ENCODE data around the gene DGLUCY.
"Not testable (repeated sequence)": the region's sequence is repeated elsewhere in the genome, so short reads cannot be mapped to it uniquely, and the experiment has no call there.

Gene DGLUCY

DNA sequence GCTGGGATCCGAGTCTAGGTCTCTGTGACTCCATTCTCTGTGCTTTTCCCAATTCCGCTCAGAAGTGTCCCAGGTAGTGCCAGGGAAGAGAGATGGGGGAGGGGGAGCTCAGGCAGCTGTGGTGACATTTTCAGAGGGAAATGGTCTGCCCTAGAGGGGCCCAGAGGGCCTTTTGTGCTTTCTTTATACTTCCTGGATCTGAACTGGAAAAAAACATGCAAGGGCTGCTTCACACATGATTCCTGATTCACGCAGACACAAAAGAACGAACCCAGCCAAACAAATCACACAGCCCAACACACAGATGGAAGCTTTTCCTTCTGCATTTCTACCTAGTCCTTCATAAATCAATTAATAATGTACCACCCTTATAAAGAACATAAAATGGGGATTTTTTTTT is 104.1 kb downstream of the DGLUCY start:
- no peak for DNase-seq

DNA sequence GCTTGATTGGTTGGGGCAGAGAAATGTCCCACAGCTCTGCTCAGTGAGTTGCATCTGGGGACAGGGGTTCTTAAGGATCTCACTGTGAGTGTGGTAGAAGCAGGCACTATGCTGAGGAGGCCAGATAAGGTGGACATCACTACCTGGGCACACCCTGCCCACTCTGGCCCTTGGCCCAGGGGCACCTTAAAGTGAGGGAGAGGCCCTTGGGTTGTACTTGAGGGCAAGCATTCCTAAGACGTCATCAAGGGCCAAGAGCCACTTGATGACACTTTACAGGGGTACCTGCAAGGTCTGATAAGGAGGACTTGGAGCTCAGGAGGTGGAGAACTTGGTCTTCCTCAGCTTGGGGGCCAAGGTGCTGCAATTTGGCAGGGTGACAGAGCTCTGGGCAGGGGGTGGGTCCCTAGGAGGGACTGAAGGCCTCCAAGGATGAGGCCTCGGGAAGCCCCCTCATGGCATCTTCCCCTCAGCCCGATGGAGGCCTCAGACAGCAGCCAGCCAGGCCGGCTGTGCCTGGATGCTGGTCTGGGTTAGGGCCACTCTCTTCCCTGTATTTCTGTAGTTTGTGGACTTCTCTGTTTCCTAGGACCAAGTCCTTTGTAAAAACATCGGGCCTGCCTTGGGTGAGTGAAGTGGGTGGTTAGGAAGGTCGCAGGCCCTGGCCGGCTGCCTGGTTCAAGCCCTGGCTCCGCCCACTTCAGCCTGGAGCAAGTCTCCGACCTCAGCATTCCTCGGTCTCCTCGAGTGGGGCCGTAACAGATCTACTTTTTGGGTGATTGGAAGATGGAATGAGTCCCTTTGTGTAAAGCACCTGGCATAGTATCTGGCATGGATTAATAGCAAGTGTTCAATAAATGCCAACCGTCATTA is 105.9 kb downstream of the DGLUCY start:
- DNase-seq, result no peak

DNA sequence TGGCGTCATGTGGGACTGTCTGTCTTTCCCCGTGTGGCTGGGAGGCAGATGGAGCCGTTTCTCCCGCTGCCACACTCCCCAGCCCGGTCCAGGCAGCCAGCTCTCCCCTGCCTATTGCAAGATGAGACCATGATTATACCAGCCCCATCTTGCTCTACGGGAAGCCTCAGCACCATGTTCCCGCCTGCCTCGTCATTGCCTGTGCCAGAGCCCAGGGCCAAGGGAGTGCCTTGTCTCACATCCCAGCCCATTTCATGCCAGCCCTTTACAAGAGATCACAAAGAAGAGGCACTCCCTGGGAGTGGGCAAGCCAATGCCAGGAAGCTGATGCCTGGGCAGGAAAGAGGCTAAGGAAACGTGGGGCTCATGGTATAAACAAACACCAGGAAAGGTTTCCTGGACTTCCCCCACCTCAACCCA is 106.7 kb downstream of the DGLUCY start:
- no peak for DNase-seq

DNA sequence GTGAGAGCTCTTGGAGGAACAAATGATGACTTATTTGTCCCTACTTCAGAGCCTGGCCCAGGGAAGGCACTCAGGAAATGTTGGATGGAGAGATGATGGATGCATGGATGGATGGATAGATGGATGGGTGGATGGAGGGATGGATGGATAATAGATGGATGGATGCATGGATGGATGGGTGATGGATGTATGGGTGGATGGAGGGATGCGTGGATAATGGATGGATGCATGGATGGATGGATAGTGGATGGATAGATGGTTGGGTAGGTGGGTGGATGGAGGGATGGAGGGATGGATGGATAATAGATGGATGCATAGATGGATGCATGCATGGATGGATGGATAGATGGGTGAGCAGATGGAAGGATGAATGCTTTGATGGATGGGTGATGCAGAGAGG is 107.4 kb downstream of the DGLUCY start:
- no peak for DNase-seq

DNA sequence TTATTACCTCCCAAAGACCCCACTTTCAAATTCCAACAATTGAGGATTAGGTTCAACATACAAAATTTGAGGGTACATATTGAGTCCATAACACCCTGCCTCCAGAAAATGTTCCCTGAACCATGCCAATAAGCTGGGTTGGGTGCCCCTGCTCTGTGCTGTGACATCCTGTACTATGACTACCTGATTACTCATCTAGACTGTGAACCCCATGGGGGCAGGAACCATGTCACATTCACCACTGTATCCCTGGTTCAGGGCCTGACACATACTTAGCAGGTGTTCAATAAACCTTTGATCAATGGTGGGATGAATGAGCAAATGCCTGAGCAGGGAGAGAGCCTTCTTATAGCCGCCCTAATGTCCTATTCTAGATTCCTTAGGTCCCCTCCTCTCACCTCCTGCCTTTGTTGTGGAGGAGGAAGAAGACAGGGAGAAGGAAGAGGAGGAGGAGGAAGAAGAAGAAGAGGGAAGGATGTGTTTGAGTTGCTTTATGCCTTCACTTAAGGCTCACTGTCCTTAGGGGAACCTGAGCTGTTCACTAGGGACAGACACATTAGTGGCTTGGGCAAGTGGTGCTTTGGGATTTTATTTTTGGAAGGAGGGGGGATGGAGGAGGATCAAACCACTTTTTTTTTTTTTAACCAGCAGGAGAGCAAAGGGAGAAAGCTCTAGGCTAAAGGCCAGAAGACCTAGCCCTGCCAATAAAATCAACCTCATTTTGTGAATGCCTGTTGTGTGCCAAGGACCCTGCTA is 109.3 kb downstream of the DGLUCY start:
- DNase-seq, result no peak

DNA sequence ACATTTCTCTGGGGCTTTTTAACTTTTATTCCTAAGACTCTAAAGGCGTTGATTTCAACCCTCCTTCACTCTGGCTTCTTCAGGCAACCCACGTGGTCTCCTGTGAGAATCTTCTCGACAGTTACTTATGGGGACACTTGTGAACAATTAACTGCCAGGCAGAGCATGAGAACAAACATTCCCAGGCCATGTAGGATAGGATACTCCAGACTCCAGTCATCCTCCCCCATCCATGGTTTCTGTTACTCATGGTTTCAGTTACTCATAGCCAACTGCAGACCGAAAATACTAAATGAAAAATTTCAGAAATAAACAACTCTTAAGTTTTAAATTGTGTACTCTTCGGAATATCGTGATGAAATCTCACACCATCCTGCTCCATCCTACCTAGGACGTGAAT is 111.2 kb downstream of the DGLUCY start:
- DNase-seq, result no peak

DNA sequence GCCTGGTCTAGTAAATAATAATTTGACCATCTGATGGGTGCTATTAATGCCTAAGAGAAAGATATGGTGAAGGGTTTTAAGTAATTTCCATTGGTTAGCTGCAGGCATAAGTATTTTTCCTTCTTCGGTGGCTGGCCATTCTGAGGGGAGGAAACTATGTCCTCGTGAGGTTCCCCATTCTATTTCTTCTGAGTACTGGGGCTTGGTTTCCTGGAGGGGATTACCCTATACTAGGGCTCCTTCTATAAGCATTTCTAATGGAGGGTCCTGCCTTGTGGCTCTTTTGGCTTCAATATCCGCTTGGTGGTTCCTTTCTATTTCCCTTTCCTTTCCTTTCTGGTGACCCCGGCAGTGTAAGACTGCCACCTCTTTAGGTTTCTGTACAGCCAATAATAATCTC is 112.5 kb downstream of the DGLUCY start:
- DNase-seq, result not testable (repeated sequence)

DNA sequence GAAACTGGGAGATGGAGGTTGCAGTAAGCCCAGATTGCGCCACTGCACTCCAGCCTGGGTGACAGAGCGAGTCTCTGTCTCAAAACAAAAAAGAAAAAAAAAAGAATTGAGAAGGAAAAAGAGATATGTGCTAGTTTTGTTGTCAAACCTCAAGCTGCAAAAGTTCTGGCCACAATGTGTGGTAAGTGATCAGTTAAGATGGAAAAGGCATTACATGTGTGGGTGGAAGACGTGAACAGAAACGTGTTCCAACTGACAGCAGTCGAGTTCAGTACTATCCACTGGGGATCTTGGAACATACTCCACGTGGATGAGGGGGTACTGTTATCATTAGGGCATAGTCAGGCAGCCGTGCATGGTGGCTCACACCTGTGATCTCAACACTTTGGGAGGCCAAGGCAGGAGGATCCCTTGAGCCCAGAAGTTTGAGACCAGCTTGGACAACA is 113.3 kb downstream of the DGLUCY start:
- no peak for DNase-seq

DNA sequence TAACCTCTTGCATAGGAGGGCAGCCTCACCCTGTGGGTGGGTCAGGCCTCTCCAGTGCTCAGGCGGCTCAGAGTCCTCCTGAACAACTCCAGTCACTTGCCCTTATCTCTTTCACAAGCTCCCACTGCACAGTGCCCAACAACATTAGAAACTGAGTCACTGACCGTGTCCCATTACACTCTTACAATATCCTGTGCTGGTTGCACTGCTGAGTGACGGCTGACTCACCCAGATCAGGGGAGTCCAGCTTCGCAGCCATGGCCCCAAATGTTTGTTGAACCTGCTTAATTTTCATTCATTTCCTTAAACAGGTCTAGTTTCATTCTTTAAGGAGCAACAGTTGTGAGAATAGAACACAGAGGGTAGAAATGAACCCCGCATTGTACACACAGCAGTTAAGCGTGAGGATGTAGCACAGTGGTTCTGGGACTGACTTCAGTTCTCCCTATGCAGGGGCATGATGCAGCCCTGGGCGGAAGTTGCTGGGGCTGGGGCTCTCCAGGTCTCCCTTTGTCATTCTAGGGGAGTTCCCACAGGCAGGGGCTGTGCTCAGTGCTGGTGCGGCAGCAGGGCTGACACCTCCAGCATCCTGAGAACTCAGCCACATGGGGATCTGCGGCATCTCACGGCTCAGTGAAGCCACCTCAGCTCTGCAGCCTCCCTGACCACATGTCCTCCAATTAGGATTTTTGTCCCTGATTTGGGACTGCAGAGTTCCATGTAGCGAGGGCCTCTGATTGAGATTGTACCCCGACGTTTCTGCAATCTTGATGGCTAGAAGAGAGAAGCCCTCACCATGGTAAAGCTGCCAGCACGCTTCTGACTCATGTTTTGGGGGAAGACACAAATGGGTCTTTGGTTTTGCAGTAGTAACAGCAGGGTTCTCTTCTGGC is 114.5 kb downstream of the DGLUCY start:
- no peak for DNase-seq

DNA sequence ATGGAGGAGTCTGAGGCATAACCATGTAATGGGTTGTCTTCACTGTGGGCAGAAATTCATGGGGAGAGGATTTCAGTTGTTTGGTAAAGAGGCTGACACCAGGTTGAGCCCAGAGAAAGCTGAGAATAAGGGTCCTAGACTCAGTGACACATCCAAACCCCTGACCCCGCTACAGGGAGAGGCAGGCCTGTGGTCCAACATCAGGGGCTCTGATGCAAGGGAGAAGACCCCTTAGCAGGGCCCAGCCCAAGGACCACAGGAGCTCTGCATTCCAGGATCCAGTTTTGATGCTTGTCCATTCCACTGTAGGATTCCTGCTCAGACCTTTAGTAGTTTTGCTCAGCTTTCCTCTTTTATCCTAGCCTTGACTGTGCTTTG is 115.1 kb downstream of the DGLUCY start:
- no peak for DNase-seq

DNA sequence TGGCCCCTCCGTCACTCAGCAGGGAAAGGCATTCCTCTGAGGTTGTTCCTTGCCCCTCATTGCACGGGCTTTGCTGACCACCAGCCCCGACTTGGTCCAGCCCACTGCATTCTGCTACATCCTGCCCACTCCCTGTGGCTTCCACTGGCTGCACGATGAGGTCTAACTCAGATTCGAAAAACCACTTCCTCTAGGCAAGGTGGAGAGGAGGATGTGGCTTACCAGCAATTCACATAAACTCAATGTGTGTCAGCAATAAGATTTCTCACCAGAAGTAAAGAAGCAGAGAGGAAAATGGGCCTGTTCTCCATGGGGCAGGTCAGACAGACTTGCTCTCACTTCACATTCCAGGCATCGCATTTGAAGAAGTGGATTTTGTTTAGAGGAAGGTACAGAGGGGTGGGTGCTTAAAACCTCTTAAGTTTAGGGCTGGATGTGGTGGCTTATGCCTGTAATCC is 115.9 kb downstream of the DGLUCY start:
- peak; percentile 66 for DNase-seq

DNA sequence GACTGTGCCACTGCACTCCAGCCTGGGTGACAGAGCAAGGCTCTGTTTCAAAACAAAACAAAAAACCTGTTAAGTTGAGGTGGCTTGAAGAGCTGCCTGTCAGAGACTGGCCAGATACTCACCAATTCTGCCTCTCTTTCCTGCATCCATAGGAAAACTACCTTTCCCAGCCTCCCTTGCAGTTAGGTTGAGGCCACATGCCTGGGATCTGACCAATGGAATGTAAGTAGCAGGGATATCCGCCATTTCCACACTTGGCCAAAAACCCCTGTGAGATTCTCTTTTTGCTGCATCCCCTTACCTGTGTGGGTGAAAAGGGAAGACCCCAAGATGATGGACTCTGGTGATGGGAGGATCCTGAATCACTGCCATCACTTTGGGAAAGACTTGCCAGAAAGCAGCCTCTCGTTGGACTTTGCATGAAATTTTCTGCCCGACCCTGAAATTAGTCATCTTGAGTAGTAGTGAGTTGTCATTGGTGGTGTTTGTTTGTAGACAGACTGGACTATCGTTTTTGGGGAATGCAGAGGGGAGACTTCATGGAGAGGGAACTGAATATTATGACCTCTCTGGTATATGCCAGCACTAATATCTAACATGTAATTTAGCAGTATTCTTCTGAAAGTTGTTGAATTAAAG is 116.6 kb downstream of the DGLUCY start:
- no peak for DNase-seq

DNA sequence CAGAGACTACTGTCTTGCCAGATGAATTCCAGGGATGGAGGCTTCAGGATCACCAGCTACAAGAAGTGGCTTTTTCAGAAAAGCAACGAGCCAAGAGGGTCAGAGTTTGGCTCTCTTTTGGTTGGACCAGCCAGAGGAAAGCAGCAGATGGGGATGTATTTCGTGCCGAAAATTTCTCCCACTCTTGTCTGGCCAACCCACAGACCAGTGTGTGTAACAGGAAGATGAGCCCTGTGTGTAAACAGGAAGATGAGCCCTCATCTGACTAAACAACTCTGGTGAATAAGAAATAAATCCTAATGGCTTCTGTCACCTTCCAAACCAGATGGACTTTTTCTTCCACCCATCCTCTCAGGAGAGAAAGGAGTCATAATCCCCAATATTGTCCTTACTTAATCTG is 117.6 kb downstream of the DGLUCY start:
- DNase-seq, result no peak

DNA sequence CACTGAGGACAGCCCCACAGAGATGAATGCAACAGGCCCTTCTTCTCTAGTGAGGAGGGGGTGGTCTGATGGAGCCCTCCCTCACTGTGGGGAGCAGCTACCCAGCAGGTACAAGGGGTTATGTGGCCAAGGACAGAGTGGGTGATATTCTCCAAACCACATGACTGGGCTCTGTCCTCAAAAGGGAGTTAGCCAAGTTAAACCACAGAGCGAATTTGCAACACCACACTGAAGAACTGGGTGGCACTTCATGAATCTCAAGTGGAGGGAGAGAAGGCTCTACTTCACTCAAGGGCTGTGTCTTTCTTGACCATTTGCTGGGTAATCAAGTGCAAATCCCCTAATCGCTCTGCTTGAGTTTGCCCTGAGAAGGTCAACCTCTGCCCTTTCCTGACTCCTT is 118.2 kb downstream of the DGLUCY start:
- DNase-seq, result no peak

DNA sequence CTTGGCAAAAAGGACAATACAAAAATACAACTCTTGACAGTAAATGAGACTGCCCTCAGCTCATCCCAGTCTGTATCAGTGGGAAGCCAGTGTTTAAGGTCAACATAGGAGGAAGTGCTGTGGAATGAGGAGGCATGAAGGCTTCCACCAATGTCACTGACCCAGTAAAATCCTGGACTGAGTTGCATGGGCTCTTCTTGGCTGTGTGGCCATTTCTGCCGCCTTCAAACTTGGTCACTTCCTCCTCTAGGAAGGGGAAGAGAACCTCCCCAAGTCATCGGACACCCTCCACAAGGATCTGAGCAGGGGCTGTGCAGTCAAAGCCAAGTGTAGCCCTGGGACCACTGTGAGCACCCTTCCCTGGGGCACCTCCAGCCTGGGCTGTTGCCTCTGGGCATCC is 118.7 kb downstream of the DGLUCY start:
- DNase-seq, result no peak

DNA sequence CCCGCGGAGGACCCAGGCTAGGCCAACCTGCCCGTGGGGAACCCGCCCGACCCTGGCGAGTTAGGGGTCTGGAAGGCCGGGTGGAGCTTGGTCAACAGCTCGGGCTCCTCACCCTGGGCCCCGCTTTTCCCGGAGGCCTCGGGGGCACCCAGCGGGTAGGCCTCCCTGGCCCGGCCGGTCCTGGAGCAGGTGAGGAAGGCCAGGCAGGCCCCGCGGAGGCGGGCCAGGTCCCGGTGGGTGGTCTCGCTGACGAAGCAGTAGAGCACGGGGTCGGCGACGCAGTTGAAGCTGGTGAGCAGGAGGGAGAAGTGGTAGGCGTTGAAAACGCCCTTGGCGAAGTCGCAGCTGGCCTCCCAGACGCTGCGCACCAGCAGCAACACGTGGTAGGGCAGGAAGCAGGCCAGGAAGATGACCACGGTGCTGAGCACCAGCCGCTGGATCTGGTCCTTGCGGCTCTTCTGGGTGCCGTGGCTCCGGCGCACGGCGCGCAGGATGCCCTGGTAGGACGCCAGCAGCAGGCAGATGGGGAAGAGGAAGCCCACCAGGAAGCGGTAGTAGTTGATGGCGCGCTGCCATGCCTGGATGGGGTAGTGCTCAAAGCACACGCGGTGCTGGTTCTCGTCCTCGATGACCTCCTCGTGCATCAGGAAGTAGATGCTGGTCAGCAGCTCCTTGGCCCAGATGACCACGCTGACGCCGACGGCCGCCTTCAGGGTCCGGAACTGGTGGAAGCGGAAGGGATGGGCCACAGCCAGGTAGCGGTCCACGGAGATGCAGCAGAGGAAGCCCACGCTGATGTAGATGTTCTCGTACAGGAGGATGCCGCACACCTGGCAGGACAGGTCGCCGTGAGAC is 120.3 kb downstream of the DGLUCY start:
- no peak for DNase-seq

DNA sequence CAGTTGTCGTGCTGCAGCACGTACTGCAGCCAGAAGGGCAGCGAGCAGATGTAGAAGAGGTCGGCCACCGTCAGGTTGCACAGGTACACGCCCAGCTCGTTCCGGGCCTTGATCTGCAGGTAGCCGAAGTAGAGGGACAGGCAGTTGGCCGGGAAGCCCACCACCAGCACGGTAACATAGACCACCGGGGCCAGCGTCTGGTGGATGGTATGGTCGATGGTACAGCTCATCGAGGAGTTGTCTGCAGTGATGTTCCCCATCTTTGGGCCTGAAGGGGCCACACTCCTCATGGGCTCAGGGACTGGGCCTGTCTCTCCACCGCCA is 120.9 kb downstream of the DGLUCY start:
- no peak for DNase-seq

DNA sequence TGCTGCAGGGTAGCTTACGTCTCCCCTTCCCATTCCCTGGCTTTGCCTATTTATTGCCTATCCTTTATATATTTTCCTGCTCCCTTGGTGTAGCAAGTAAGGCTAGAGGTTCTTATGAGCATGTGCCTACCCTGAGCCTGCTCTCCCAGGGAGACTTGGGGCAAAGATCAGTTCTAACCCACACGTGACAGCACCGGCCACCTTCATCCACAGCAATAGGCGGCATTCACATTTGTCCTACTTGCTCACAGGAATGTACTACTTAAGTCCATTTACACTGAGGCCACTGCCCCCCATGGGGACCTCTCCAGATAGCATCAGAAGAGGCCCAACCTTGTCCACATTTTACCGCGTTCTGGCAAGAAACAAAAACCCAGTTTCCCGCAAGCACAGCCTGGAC is 122.0 kb downstream of the DGLUCY start:
- no peak for DNase-seq

DNA sequence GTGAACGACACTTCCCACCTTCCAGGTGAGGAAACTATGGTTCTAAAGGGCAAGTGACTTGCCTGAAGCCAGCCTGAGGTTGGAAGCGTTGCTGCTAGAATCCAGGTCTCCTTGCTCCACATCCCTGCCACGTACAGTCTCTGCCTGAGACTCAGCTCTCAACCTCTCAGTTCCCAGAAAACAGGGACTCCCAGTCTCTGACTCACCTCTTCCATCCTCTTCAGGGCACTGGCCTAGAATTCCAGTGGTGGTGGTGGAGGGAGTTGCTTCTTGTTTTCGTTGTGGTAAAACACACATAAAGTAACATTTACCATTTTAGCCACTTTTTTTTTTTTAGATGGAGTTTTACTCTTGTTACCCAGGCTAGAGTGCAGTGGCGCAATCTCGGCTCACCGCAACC is 123.3 kb downstream of the DGLUCY start:
- DNase-seq, result peak; percentile 63

DNA sequence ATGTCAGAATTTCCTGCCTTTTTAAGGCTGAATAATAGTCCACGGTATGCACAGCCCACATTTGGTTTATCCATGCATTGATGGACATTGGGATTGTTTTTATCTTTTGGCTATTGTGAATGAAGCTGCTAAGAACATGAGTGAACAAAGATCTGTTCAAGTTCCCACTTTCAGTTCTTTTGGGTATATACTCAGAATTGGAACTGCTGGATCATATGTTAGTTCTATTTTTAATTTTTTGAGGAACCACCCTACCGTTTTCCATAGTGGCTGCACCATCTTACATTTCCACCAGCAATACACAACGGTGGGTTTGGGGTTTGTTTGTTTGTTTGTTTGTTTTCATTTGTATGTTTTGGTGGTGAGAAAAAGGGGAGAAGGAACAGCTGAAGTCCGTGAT is 124.2 kb downstream of the DGLUCY start:
- no peak for DNase-seq

DNA sequence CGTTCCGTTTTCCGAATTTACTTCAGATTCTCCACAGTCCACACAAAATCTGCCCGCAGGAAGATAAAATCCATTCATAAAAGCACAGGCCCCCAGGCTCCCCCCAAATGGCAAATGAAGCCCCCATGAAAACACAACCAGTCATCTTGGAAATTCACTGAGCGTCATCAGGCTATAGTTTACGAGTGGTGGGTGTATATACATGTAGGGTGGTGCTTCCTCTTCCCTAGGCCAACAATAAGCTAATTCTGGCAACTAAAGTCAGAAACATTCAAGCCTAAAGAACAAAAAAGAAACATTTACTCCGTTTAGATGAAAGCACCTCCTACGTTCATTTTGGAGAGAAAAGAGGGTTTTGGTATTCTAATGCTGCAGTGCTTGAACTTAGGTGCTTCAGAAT is 124.8 kb downstream of the DGLUCY start:
- no peak for DNase-seq

DNA sequence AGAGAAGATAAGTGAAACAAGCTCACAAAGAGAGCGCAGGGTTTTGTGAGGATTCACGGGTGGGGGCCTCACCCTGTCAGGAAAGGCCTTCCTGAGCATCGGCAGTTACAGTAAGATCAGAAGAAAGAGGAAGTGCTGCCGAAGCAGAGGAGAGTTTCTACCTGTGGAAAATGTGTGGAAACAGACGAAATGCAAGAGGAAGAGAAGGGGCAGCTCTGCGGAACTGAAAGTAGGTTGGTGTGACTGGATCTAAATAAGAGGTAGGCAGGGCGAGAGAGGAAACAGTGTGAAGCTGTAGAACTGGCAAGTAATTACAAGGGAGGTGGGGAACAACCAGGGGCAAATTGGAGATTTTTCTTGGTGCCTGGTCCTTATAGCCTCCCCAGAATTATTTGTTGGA is 128.0 kb downstream of the DGLUCY start:
- DNase-seq, result no peak
